ENCODE data around the gene SYT17.

GRCh38 chr16:19285431-19285830 lies 117.4 kb downstream of the SYT17 start, which contains the start of gene CLEC19A:
- TF ChIP-seq CTCF (IDR thresholded peaks at IDR 0.05) = no peak
- no peak for TF ChIP-seq POLR2A (IDR thresholded peaks at IDR 0.05)
- no peak for TF ChIP-seq EP300 (IDR thresholded peaks at IDR 0.05)
